OCI-LY7 (cell line): ENCODE measurements around the gene C16orf89. TPM values are rescaled to one million over a fixed set of nuclear protein-coding genes. Genes with fewer than 3 reads are reported as not detected.
"Not testable (repeated sequence)": the region's sequence is repeated elsewhere in the genome, so short reads cannot be mapped to it uniquely, and the experiment has no call there.

Experiments used
- BruUV-seq: library from RNA; stranded (reverse); fragments of 400-500 nt; replicated peaks from 2 replicates; lab custom pipeline; 2021; lab: Mats Ljungman, UMichigan
- CTCF ChIA-PET: fragments of 300-600 bp; sonication (Branson Sonifier 250); formaldehyde crosslinking; loops from one replicate; lab custom pipeline; 2022; ENCODE audit warnings: antibody characterized with exemption; ENCODE audit not compliant: unreplicated experiment; lab: Charles Lee
- POLR2A ChIA-PET: fragments of 300-600 bp; sonication (Branson Sonifier 250); formaldehyde crosslinking; loops from one replicate; lab custom pipeline; 2022; ENCODE audit warnings: antibody characterized with exemption; lab: Charles Lee
- DNase-seq: peaks from one replicate; pipeline ENCODE4 v3.0.0-alpha.2; 2015; ENCODE audit warnings: low spot score
- H2AFZ ChIP-seq: fragments of 200-600 bp; sonication (generic), shearing (Covaris generic); 2 replicates; pipeline ENCODE4 v1.6.1; 2014; ENCODE audit warnings: mild to moderate bottlenecking, antibody characterized with exemption, low read length, moderate library complexity
- H3K27ac ChIP-seq: fragments of 200-600 bp; sonication (generic); 2 replicates; pipeline ENCODE4 v1.5.1; 2014; ENCODE audit warnings: mixed run types, low read depth, mild to moderate bottlenecking, moderate library complexity, low read length, inconsistent platforms; ENCODE audit not compliant: poor library complexity, severe bottlenecking
- H3K36me3 ChIP-seq: fragments of 200-600 bp; sonication (generic); 2 replicates; pipeline ENCODE4 v1.6.1; 2014; ENCODE audit warnings: mild to moderate bottlenecking, antibody characterized with exemption, low read length, moderate library complexity, mixed read lengths; ENCODE audit not compliant: insufficient read depth
- H3K4me1 ChIP-seq: fragments of 200-600 bp; sonication (generic); 2 replicates; pipeline ENCODE4 v1.5.1; 2014; ENCODE audit warnings: mild to moderate bottlenecking, low read length; ENCODE audit not compliant: insufficient read depth, poor library complexity, severe bottlenecking
- H3K4me2 ChIP-seq: fragments of 200-600 bp; sonication (generic); 2 replicates; pipeline ENCODE4 v1.6.1; 2014; ENCODE audit warnings: mild to moderate bottlenecking, low read length
- H3K4me3 ChIP-seq: fragments of 200-600 bp; sonication (generic); 2 replicates; pipeline ENCODE4 v1.5.1; 2014; ENCODE audit warnings: mild to moderate bottlenecking, low read depth, low read length; ENCODE audit not compliant: poor library complexity, severe bottlenecking
- H3K79me2 ChIP-seq: fragments of 200-600 bp; sonication (generic); 2 replicates; pipeline ENCODE4 v1.6.1; 2016; ENCODE audit warnings: low read depth, mild to moderate bottlenecking, low read length, moderate library complexity, mixed read lengths; ENCODE audit not compliant: insufficient read depth
- H3K9me2 ChIP-seq: fragments of 200-600 bp; sonication (generic); 2 replicates; pipeline ENCODE4 v1.6.1; 2016; ENCODE audit warnings: mild to moderate bottlenecking, low read length, mixed read lengths; ENCODE audit not compliant: insufficient read depth
- H3K9me3 ChIP-seq: fragments of 200-600 bp; sonication (generic); 2 replicates; pipeline ENCODE4 v1.6.1; 2014; ENCODE audit warnings: mild to moderate bottlenecking, mixed run types, low read length, mixed read lengths
- H4K20me1 ChIP-seq: fragments of 200-600 bp; sonication (generic); 2 replicates; pipeline ENCODE4 v1.6.1; 2014; ENCODE audit warnings: mild to moderate bottlenecking, antibody characterized with exemption, low read length, moderate library complexity, mixed read lengths; ENCODE audit not compliant: insufficient read depth
- intact Hi-C: fragments of 100-400 bp; cut with micrococcal nuclease; formaldehyde crosslinking; loops from one replicate; pipeline ENCODE4 v1.10.0; 2022; ENCODE audit not compliant: unreplicated experiment
- total RNA-seq, 2 experiments: library from RNA; depleted of rRNA in 1 of 2; stranded (reverse); fragments of >200 nt in 1 of 2; shearing (Covaris generic) in 1 of 2; gene quantifications; 2 replicates each; pipeline ENCODE4 v1.2.3, GENCODE V29; 2014 to 2022
- TF ChIP-seq, protein P1 (sequence below): fragments of 200-600 bp; sonication (generic); conservative IDR thresholded peaks from 2 replicates; pipeline ENCODE4 v1.5.1; 2014; ENCODE audit warnings: mild to moderate bottlenecking, antibody characterized with exemption, low read length, moderate library complexity, mixed read lengths

C16orf89 gene
- total RNA-seq, 2 experiments from 2014 or later = not detected

DNA sequence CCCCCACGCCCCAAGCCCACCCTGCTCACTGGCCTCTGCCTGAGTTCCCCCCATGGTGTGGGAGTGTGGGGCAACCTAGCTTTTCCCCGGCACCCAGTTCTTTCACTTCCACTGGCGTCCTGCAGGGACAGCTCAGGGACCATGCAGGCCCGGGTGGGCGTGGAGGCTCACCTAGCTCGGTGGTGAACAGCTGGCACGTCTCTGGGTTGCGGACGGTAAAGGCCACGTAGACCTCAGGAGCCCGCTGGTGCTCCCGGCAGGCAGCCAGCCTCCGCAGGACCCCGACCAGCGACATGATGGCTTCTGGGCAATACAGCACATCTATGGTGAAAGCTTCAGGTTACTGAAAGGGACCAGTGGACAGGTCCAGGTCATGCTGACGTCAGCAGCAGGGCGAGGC, 23.2 kb upstream of the C16orf89 start:
- H3K4me2 ChIP-seq, H3K79me2 ChIP-seq, H3K27ac ChIP-seq, CTCF ChIA-PET, intact Hi-C loops, BruUV-seq, H3K9me2 ChIP-seq, H2AFZ ChIP-seq, POLR2A ChIA-PET, H3K4me3 ChIP-seq, H3K36me3 ChIP-seq, H3K4me1 ChIP-seq, H3K9me3 ChIP-seq, H4K20me1 ChIP-seq, DNase-seq: not testable (repeated sequence)

DNA sequence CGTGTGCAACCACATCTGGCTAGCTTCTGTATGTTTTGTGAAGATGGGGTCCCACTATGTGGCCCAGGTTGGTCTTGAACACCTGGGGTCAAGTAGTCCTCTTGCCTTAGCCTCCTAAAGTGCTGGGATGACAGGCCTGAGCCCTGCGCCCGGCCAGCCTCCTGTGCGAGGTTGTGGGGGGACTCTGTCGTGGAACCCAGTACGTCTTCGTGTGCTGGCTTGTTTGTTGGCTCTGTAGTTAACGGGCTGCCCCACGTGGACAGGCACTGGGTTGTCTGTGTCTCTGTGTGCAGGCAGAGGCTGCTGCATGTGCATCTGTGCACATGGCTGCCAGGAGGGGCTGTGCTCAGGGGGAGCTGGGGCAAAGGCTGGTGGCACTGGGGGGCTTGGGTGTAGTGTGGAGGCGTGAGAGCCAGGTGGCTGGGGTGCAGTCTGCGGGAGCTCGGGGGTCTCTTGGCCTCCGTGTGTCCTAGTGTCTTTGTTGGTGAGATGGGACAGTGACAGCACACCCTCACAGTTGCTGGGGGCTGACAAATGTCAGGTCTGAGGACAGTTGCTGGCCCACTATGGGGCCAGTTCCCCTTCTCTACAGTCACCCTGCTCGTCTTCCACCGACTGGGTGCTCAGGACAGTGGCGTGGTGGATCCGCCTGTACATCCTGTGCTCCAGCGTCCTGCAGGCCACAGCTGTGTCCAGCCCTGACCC, 22.5 kb upstream of the C16orf89 start:
- CTCF ChIA-PET, H3K4me2 ChIP-seq, BruUV-seq: not testable (repeated sequence)

DNA sequence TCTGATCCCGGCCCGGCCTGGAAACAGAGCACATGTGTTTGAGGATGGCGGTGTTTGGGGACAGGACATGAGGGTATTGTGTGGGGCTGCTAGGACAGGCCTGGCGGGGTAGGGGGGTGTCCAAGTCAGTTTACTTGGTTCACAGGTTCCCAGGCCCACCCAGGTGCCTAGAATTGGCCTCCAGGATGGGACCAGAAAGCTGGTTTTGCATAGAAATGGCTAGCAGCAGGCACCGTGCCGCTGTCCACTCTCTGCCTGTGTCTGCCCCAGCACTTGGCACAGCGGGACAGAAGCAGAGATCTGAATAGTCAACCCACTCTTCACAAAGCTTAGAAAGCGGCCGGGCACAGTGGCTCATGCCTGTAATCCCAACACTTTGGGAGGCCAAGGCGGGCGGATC, 20.0 kb upstream of the C16orf89 start:
- H2AFZ ChIP-seq, H3K4me3 ChIP-seq, H4K20me1 ChIP-seq, BruUV-seq, H3K79me2 ChIP-seq, H3K4me2 ChIP-seq, H3K4me1 ChIP-seq, H3K36me3 ChIP-seq, H3K27ac ChIP-seq, H3K9me3 ChIP-seq, CTCF ChIA-PET, H3K9me2 ChIP-seq, POLR2A ChIA-PET, DNase-seq, intact Hi-C loops: not testable (repeated sequence)

More for the DNA sequence above, 22.5 kb upstream of the C16orf89 start:
- POLR2A ChIA-PET, H3K27ac ChIP-seq, H2AFZ ChIP-seq, DNase-seq, H3K36me3 ChIP-seq, H3K9me2 ChIP-seq, H3K79me2 ChIP-seq, H3K4me1 ChIP-seq, intact Hi-C loops, H4K20me1 ChIP-seq, H3K9me3 ChIP-seq, H3K4me3 ChIP-seq: not testable (repeated sequence)

DNA sequence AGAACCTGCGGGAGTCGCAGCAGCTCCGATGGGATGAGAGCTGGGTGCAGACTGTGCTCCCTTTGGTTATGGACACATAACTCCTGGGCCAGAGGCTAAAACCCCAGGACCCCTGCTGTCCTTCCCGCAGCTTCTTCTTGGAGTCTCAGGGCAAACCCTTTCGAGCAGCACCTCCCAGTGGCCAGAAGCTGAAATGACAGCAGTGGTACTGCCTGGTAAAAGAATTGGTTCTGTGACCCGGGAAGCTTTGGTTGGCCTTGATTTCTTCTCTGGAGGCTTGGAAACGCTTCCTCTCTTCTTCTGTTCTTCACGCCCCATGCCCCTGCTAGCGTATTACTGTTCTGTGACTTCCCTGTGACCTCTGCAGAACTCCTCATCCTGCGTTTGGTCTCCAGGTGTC, 19.0 kb upstream of the C16orf89 start:
- TF ChIP-seq, protein P1, sequence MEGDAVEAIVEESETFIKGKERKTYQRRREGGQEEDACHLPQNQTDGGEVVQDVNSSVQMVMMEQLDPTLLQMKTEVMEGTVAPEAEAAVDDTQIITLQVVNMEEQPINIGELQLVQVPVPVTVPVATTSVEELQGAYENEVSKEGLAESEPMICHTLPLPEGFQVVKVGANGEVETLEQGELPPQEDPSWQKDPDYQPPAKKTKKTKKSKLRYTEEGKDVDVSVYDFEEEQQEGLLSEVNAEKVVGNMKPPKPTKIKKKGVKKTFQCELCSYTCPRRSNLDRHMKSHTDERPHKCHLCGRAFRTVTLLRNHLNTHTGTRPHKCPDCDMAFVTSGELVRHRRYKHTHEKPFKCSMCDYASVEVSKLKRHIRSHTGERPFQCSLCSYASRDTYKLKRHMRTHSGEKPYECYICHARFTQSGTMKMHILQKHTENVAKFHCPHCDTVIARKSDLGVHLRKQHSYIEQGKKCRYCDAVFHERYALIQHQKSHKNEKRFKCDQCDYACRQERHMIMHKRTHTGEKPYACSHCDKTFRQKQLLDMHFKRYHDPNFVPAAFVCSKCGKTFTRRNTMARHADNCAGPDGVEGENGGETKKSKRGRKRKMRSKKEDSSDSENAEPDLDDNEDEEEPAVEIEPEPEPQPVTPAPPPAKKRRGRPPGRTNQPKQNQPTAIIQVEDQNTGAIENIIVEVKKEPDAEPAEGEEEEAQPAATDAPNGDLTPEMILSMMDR = peak; percentile 70
- POLR2A ChIA-PET, H3K9me3 ChIP-seq, H3K4me2 ChIP-seq, H3K4me1 ChIP-seq, CTCF ChIA-PET, intact Hi-C loops, H3K27ac ChIP-seq, H3K4me3 ChIP-seq, H3K79me2 ChIP-seq, H3K9me2 ChIP-seq, H3K36me3 ChIP-seq, H2AFZ ChIP-seq, H4K20me1 ChIP-seq: not testable (repeated sequence)
- peak; percentile 54 for DNase-seq
- TSS peak; percentile 62 for BruUV-seq

DNA sequence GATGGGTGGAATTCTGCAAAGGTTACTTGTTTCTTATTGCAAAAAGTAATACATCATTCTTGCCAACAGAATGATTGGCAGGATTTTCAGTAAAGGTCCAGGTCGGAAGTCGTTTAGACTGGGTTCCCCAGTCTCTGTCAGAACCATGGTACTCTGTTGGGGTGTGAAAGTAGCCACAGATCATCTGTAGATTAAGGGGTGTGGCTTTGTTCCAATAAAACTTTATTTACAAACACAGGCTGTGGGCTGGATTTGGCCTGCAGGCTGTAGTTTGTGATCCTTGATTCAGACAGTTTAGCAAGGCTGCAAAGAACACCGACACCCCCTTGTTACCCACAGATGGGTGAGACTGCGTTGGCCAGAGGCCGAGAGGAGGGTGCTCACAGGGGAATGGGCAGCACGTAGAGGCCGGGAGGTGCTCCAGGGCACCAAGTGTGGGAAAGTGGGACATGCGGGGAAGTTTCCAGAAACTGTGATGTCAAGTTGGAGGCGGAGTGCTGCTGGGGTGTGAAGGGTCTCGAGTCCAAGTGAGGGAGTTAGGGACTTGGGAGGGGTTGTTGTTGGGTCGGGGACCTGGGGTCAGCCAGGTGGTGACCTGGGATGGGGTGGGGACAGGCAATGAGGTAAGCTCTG, 18.5 kb upstream of the C16orf89 start:
- H4K20me1 ChIP-seq, H3K4me3 ChIP-seq, H3K9me3 ChIP-seq, H3K36me3 ChIP-seq, H3K4me2 ChIP-seq, DNase-seq, H3K4me1 ChIP-seq, H3K79me2 ChIP-seq, H3K27ac ChIP-seq, intact Hi-C loops, H3K9me2 ChIP-seq, CTCF ChIA-PET, BruUV-seq, POLR2A ChIA-PET, H2AFZ ChIP-seq: not testable (repeated sequence)

DNA sequence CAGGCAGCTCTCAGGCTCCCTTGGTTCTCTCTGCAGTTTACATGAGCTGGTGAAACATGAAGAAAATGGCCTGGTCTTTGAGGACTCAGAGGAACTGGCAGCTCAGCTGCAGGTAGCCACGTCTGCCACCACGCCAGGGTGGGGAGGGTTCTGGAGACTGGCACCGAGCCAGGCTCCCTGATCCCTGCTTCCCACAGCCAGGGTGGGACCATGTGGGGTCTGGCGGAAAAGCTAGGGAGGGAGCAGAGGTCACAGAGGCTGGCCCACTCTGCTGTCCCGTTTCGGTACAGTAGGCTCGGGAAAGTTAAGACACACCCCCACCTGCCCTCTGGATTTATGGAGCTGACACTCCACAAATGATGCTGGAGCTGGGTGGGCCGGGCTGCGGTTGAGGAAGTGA, 17.9 kb upstream of the C16orf89 start:
- H3K4me1 ChIP-seq, H3K79me2 ChIP-seq, H4K20me1 ChIP-seq, CTCF ChIA-PET, POLR2A ChIA-PET, H3K4me2 ChIP-seq, H3K27ac ChIP-seq, DNase-seq, H3K9me2 ChIP-seq, BruUV-seq, H3K9me3 ChIP-seq, H3K4me3 ChIP-seq, intact Hi-C loops, H2AFZ ChIP-seq, H3K36me3 ChIP-seq: not testable (repeated sequence)
